ENCODE results near the gene TM9SF4.

- TF ChIP-seq EZH2 (IDR thresholded peaks at IDR 0.05; ENCODE audit: low read depth, low read length, severe bottlenecking) (no peak), RAD21 (IDR thresholded peaks at IDR 0.05 in 1 of 2, conservative IDR thresholded peaks at IDR 0.05 in 1 of 2; ENCODE audit: low read depth in 2 of 2, low read length in 2 of 2) (no peak), CTCF (IDR thresholded peaks at IDR 0.05; ENCODE audit: control extremely low read depth in 1 of 3, insufficient read depth in 1 of 3, low read depth in 1 of 3, low read length in 3 of 3) (no peak), SP1 (IDR thresholded peaks at IDR 0.05; ENCODE audit: low read depth, low read length) (no peak), ASH2L (IDR thresholded peaks at IDR 0.05; ENCODE audit: low read length) (no peak), TEAD4 (IDR thresholded peaks at IDR 0.05; ENCODE audit: low read depth, low read length) (no peak), YY1 (IDR thresholded peaks at IDR 0.05; ENCODE audit: low read depth, low read length) (no peak), MAX (IDR thresholded peaks at IDR 0.05) (no peak), POLR2AphosphoS5 (IDR thresholded peaks at IDR 0.05; ENCODE audit: low read depth, low read length) (no peak), TAF1 (IDR thresholded peaks at IDR 0.05; ENCODE audit: low read depth, low read length) (no peak), RNF2 (IDR thresholded peaks at IDR 0.05; ENCODE audit: borderline replicate concordance, low read depth, low read length, missing control alignments, poor library complexity, severe bottlenecking) (no peak), EP300 (IDR thresholded peaks at IDR 0.05; ENCODE audit: borderline replicate concordance in 1 of 2, low read depth in 2 of 2, low read length in 2 of 2) (no peak)
Observed at GRCh38 chr20:32135983-32136515, 26.5 kb downstream of the TM9SF4 start.

Data from H1 (cell line).